Coronary artery (tissue), 2 donors: ENCODE results near the gene SESN1.
"Not testable (repeated sequence)": the region's sequence is repeated elsewhere in the genome, so short reads cannot be mapped to it uniquely, and the experiment has no call there.

Source experiments
- DNase-seq: peaks from one replicate; pipeline ENCODE4 v3.0.0-alpha.2; 2017; ENCODE audit warnings: low spot score
- H3K27ac ChIP-seq, 2 donors: fragments of 200-600 bp; sonication (generic); one replicate each; pipeline ENCODE4 v1.5.1; 2016 to 2019
- H3K4me3 ChIP-seq: fragments of 200-600 bp; sonication (generic); 2 replicates; pipeline ENCODE4 v1.5.1; 2016; ENCODE audit warnings: mild to moderate bottlenecking, moderate library complexity
- TF ChIP-seq, protein P1 (sequence below): fragments of 200-600 bp; sonication (generic); IDR thresholded peaks from one replicate; pipeline ENCODE4 v1.5.1; 2019; ENCODE audit warnings: antibody characterized with exemption

SESN1 gene

DNA sequence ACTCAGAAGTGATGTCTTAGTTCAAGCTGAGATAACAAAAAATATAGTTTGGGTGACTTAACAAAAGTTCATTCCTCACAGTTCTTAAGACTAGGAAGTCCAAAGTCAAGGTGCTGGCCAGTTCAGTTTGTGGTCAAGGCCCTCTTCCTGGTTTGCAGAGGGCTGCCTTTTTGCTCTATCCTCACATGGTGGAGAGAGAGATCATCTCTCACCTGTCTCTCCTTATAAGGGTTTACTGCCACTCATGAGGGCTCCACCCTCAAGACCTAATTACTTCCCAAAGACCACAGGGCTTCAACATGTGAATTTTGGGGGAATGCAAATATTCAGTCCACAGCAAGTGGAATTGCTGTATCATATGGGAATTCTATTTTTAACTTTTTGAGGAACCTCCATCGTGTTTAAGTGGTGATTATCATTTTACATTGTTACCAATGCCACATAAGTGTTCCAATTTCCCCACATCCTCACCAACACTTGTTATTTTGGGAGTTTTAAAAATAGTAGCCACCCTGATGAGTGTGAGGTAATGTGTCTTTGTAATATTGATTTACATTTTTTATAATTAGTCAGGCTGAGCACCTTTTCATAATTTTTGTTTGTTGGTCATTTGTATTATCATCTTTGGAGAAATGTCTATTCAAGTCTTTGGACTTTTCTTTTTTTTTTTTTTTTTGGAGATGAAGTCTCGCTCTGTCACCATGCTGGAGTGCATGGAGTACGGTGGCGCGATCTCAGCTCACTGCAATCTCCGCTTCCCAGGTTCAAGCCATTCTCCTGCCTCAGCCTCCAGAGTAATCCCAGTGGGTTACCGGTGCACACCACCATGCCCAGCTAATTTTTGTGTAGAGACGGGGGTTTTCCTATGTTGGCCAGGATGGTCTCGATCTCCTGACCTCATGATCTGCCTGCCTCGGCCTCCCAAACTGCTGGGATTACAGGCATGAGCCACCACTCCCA, 112.2 kb downstream of the SESN1 start:
- Histone ChIP-seq H3K4me3 (no peak overlapping the region), H3K27ac (no peak overlapping the region)
- DNase-seq = no peak
- TF ChIP-seq, protein P1, sequence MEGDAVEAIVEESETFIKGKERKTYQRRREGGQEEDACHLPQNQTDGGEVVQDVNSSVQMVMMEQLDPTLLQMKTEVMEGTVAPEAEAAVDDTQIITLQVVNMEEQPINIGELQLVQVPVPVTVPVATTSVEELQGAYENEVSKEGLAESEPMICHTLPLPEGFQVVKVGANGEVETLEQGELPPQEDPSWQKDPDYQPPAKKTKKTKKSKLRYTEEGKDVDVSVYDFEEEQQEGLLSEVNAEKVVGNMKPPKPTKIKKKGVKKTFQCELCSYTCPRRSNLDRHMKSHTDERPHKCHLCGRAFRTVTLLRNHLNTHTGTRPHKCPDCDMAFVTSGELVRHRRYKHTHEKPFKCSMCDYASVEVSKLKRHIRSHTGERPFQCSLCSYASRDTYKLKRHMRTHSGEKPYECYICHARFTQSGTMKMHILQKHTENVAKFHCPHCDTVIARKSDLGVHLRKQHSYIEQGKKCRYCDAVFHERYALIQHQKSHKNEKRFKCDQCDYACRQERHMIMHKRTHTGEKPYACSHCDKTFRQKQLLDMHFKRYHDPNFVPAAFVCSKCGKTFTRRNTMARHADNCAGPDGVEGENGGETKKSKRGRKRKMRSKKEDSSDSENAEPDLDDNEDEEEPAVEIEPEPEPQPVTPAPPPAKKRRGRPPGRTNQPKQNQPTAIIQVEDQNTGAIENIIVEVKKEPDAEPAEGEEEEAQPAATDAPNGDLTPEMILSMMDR = no peak

DNA sequence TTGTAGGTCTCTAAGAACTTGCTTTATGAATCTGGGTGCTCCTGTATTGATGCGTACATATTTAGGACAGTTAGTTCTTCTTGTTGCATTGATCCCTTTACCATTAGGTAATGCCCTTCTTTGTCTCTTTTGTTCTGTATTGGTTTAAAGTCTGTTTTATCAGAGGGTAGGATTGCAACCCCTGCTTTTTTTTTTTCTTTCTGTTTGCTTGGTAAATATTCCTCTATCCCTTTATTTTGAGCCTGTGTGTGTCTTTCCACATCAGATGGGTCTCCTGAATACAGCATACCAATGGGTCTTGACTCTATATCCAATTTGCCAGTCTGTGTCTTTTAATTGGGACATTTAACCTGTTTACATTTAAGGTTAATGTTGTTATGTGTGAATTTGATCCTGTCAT, 116.0 kb downstream of the SESN1 start:
- not testable (repeated sequence) for H3K4me3 ChIP-seq, H3K27ac ChIP-seq

DNA sequence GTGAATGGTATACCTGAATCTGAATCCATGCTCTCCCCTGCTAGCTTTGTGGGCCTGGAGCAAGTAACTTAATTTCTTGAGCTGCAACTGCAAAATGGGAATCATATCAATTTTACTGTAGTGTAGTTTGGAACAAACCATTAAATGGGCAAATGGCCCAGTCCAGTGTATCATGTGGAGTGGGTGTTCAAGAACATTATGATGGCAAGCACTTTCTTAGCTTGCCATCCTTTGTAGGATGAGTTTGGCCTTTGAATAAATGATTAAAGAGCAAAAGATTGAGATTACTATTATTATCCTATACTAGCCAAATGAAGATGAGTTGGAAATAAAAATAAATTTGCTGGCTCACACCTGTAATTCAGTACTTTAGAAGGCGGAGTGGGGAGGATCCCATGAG, 120.4 kb downstream of the SESN1 start:
- no peak overlapping the region for H3K27ac ChIP-seq
- no peak for DNase-seq
- H3K4me3 ChIP-seq = no peak overlapping the region
- TF ChIP-seq, protein P1 = no peak

More for the DNA sequence above, 116.0 kb downstream of the SESN1 start:
- DNase-seq = not testable (repeated sequence)

DNA sequence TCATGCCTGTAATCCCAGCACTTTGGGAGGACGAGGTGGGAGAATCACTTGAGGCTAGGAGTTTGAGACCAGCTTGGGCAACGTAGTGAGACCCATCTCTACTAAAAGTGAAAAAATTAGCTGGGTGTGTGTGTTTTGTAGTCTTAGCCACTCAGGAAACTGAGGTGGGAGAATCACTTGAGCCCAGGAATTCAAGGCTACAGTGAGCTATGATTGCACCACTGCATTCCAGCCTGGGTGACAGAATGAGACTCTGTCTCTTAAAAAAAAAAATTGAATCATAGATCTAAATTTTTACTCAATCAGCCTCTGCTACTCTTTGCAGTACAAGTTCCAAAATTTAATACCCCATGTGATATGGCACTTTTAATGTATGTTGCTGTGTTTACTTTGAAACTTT, 124.9 kb downstream of the SESN1 start:
- TF ChIP-seq, protein P1 = no peak
- no peak for DNase-seq
- no peak overlapping the region for H3K27ac ChIP-seq

DNA sequence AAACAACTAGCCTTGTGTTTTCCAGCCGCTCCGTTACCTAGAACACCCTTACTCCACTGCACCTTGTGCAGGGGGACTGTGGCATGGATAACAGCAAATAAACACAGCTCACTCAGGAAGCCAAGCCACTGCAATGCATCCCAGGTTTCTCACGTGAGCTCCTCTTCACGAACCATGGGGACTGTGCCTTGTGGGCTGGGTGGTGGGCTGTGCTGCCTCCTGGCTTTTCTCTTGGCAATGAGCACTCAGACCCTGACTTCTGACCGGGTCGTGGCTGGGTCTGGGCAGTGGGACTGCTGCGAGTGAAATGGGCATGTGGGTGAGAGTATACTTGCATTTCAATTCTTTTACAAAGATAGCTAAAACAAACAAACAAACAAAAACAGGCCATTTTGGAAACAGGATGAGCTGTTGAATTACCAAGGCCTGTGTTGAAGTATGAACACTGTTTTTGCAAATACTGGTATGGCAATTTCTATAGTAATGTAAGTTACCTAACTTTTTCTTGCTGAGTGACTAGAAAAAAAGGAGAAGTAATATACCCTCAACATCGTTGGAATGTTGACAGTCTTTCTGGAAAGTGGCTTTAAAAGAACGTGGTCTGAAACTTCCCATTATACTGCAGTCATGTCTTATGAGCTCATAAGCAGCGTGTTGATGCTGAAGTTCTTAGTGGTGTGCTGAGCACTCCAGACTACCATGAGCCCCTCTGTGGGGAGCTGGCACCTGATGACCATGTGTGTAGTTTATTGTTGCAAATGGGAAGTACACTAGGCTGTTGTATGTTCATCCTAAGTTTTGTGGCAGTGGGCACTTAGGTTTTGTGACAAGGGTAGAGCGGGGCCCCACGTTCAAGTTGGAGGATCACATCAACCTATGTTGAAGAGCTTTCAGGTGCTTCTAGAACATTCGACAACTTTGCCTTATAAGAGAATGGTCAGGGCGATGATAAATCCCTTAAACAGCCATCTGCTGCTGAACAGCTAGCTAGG, 126.0 kb downstream of the SESN1 start:
- H3K4me3 ChIP-seq = no peak overlapping the region
- peak overlapping the region in 1 of 2 donors; percentile 72 for H3K27ac ChIP-seq
- DNase-seq = no peak
- TF ChIP-seq, protein P1 = no peak

More for the DNA sequence above, 124.9 kb downstream of the SESN1 start:
- H3K4me3 ChIP-seq = no peak overlapping the region

DNA sequence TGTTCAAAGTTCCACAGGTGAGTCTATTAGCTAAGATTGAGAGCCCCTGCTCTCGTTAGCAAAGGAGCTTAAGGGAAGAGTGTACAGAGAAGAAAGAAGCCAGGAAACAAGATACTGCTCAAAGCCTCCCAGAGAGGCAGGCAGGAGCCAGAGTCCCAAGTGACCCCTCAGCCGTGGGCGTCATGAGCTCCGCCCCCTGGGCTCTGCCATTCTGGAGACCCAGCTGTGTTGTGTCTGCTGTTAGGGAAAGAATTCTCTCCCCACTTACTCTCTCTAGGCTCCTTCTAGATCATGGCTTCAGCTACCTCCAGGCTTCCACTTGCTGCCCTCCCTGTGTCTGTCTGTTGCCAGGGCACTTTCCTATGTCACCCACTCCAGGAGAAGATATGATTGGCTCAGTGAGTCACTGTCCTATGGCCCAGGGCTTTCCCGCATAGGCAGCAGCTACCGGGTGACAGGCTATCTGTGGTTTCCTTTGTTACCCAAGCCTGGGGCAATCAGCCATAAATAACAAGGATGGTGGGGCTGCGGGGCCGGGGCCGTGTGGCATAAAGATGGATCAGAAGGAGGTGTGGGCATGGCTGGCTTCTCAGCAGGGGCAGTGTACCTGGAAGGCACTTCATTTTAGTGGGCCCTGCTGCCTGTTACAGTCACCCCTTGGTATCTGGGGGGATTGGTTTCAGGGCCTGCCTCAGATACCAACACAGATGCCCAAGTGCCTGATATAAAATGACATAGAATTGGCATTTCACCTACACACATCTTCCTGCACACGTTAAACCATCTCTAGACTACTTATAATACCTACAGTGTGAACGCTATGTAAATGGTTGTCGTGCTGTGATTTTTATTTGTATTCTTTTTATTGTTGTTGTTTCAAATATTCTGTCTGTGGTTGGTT, 127.5 kb downstream of the SESN1 start:
- TF ChIP-seq, protein P1 = no peak
- Histone ChIP-seq H3K4me3 (no peak overlapping the region), H3K27ac (peak overlapping the region in 1 of 2 donors; percentile 34)
- DNase-seq = no peak
